Panc1 (cell line): ENCODE results near the gene USP30. TPM values are rescaled to one million over a fixed set of nuclear protein-coding genes. Genes with fewer than 3 reads are reported as not detected.

Experiments used
- ATAC-seq: fragments of 200-7000 bp; cut with Tn5 transposase; 2 replicates; pipeline ENCODE4 v1.9.1; 2020; ENCODE audit warnings: mild to moderate bottlenecking, moderate library complexity
- BruUV-seq: library from RNA; stranded (reverse); fragments of 400-500 nt; replicated peaks from 2 replicates; lab custom pipeline; 2021; lab: Mats Ljungman, UMichigan
- CTCF ChIA-PET: fragments of 300-600 bp; sonication (Branson Sonifier 250); formaldehyde crosslinking; loops from one replicate; lab custom pipeline; 2022; ENCODE audit warnings: antibody characterized with exemption; lab: Charles Lee
- POLR2A ChIA-PET: fragments of 300-600 bp; sonication (Branson Sonifier 250); formaldehyde crosslinking; loops from one replicate; lab custom pipeline; 2022; ENCODE audit warnings: antibody characterized with exemption; lab: Charles Lee
- DNase-seq: peaks from one replicate; pipeline ENCODE4 v3.0.0-alpha.2; 2010; ENCODE audit warnings: low read depth, low spot score
- H3K27ac ChIP-seq: 2 replicates; pipeline ENCODE4 v1.5.1; 2011; ENCODE audit warnings: mild to moderate bottlenecking, low read length, inconsistent platforms
- H3K27me3 ChIP-seq: fragments of 200-500 bp; sonication (Bioruptor generic); 2 replicates; pipeline ENCODE4 v1.6.0; 2014; ENCODE audit warnings: low read length, inconsistent platforms; ENCODE audit not compliant: control insufficient read depth, insufficient read depth
- H3K36me3 ChIP-seq: fragments of 200-500 bp; sonication (Bioruptor generic); 2 replicates; pipeline ENCODE4 v1.5.1; 2014; ENCODE audit warnings: inconsistent platforms, mild to moderate bottlenecking, low read length, moderate library complexity; ENCODE audit not compliant: control insufficient read depth, insufficient read depth
- H3K4me1 ChIP-seq: 2 replicates; pipeline ENCODE4 v1.5.1; 2011; ENCODE audit warnings: inconsistent platforms, mild to moderate bottlenecking, low read length, moderate library complexity; ENCODE audit not compliant: control insufficient read depth, insufficient read depth
- H3K4me3 ChIP-seq, 2 experiments: 2 replicates each; pipeline ENCODE4 v1.5.1; 2011 to 2012; ENCODE audit warnings: low read depth in 2 of 2, low read length in 2 of 2, mild to moderate bottlenecking in 2 of 2, inconsistent platforms in 1 of 2, moderate library complexity in 1 of 2
- H3K9me3 ChIP-seq: fragments of 200-500 bp; sonication (Bioruptor generic); 2 replicates; pipeline ENCODE4 v1.5.1; 2014; ENCODE audit warnings: low read depth, mild to moderate bottlenecking, inconsistent platforms, low read length, moderate library complexity; ENCODE audit not compliant: control insufficient read depth, insufficient read depth
- CTCF ChIP-seq: fragments of 450-650 bp; IDR thresholded peaks from 2 replicates; pipeline ENCODE4 v1.5.1; 2017; ENCODE audit warnings: mild to moderate bottlenecking
- POLR2AphosphoS5 ChIP-seq: IDR thresholded peaks from 2 replicates; pipeline ENCODE4 v1.6.1; 2012; ENCODE audit warnings: mild to moderate bottlenecking, low read depth, low read length, moderate library complexity
- SIN3A ChIP-seq: IDR thresholded peaks from 2 replicates; pipeline ENCODE4 v1.6.1; 2012; ENCODE audit warnings: low read depth, mild to moderate bottlenecking, low read length, moderate library complexity, borderline replicate concordance; ENCODE audit not compliant: insufficient read depth
- TCF7L2 ChIP-seq: IDR thresholded peaks from 2 replicates; pipeline ENCODE4 v1.6.1; 2011; ENCODE audit warnings: mild to moderate bottlenecking, low read depth, low read length, inconsistent platforms
- in situ Hi-C: cut with HindIII; loops from 2 replicates; pipeline ENCODE4 v1.10.0; 2016; ENCODE audit warnings: low sequenced_read_pairs, low pct_unique_long_range_greater_than_20kb
- intact Hi-C: fragments of 100-400 bp; cut with micrococcal nuclease; formaldehyde crosslinking; loops from one replicate; pipeline ENCODE4 v1.10.0; 2022; ENCODE audit not compliant: unreplicated experiment
- total RNA-seq: library from RNA; stranded (reverse); gene quantifications from one replicate; pipeline ENCODE4 v1.2.1, GENCODE V29; 2021; ENCODE audit not compliant: unreplicated experiment
- TF ChIP-seq, protein P1 (sequence below), 2 experiments: IDR thresholded peaks; 2 replicates each; pipeline ENCODE4 v1.6.1; 2011 to 2012; ENCODE audit warnings: low read depth in 2 of 2, control low read depth in 1 of 2, low read length in 1 of 2, mild to moderate bottlenecking in 1 of 2, moderate library complexity in 1 of 2; ENCODE audit not compliant: insufficient read depth in 1 of 2

USP30 gene
- total RNA-seq, 1 experiment from 2014 or later, result 5.7 TPM

DNA sequence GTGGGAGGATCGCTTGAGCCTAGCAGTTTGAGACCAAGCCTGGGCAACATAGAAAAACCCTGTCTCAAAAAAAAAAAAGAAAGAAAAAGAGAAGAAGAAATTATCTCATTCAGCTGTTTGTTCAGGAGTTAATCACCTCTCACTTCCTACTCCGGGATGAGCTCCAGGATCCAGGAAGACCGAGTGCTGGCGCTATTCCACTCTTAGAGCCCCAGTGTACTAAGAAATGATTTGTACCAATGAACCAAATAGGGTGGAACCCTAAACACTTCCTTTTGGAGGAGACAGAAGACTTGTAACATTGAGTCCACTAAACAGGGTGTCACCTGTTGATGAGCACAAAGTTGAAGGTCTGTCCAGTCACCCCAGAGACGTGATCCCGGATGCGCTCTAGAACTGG lies 37.3 kb downstream of the USP30 start:
- ChIA-PET CTCF (no interaction called here), POLR2A (no interaction called here)
- BruUV-seq, result no TSS peak
- intact Hi-C loops (loop anchor here (5.0 to 10.0 kb wide), 4 partner anchors 135 to 527 kb away; partner anchors contain the start of genes DAO, ISCU, SART3 and SSH1), in situ Hi-C loops (no loop called here)
- no peak for DNase-seq
- Histone ChIP-seq H3K9me3 (no peaks in the 10 kb centered on the region), H3K27ac (no peak overlapping the region), H3K36me3 (peaks cover 8% of the 10 kb centered on the region), H3K27me3 (no peaks in the 10 kb centered on the region), H3K4me1 (peaks cover 18% of the 10 kb centered on the region), H3K4me3 (no peak overlapping the region)
- no peak for ATAC-seq
- TF ChIP-seq TCF7L2, result no peak
- no peak for TF ChIP-seq POLR2AphosphoS5
- no peak for TF ChIP-seq CTCF
- TF ChIP-seq, protein P1, sequence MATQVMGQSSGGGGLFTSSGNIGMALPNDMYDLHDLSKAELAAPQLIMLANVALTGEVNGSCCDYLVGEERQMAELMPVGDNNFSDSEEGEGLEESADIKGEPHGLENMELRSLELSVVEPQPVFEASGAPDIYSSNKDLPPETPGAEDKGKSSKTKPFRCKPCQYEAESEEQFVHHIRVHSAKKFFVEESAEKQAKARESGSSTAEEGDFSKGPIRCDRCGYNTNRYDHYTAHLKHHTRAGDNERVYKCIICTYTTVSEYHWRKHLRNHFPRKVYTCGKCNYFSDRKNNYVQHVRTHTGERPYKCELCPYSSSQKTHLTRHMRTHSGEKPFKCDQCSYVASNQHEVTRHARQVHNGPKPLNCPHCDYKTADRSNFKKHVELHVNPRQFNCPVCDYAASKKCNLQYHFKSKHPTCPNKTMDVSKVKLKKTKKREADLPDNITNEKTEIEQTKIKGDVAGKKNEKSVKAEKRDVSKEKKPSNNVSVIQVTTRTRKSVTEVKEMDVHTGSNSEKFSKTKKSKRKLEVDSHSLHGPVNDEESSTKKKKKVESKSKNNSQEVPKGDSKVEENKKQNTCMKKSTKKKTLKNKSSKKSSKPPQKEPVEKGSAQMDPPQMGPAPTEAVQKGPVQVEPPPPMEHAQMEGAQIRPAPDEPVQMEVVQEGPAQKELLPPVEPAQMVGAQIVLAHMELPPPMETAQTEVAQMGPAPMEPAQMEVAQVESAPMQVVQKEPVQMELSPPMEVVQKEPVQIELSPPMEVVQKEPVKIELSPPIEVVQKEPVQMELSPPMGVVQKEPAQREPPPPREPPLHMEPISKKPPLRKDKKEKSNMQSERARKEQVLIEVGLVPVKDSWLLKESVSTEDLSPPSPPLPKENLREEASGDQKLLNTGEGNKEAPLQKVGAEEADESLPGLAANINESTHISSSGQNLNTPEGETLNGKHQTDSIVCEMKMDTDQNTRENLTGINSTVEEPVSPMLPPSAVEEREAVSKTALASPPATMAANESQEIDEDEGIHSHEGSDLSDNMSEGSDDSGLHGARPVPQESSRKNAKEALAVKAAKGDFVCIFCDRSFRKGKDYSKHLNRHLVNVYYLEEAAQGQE (IDR thresholded peaks at IDR 0.05; ENCODE audit: insufficient read depth in 1 of 2, low read depth in 2 of 2, low read length in 1 of 2), result no peak
- no peak for TF ChIP-seq SIN3A

DNA sequence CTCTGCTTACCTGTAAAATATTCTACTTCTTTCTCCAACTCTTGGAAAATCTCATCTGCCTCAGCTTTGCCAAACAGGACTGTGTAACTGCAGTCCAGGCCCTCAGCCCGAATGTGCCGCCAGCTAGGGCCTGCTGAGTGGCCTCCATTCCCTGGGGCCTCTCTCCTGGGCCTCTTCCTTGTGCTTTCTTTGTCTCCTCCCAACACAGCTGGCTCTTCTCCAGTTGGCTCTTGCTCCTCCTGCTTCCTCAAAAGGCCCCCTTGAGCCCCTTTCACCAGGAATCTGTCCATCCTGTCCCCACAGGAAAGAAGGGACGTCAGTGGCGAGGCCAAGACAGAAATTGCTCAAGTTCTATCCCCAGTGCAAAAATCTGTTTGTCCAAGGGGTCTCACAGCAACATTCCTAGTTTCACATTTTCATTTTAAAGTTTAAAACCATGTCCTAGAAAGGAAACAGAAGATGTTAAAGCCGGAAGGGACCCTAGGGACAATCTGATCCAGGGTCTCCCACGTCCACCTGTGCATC lies 40.2 kb downstream of the USP30 start:
- CTCF ChIA-PET, result interaction anchor here (0.5 to 0.7 kb wide), 3 partner anchors 69 to 269 kb away, joined by 3 read pairs; no protein-coding TSS in a partner anchor
- H3K4me3 ChIP-seq, result peak overlapping the region; percentile 64 to 85
- ATAC-seq, result no peak
- no peak for DNase-seq
- intact Hi-C loops, result loop anchor here (5.0 to 10.0 kb wide), 3 partner anchors 138 to 530 kb away; partner anchors contain the start of genes ISCU, SART3 and SSH1
- POLR2A ChIA-PET, result no interaction called here
- H3K27ac ChIP-seq, result peak overlapping the region; percentile 97
- BruUV-seq, result no TSS peak
- H3K9me3 ChIP-seq, result no peaks in the 10 kb centered on the region
- in situ Hi-C loops, result no loop called here
- H3K4me1 ChIP-seq, result peaks cover 18% of the 10 kb centered on the region
- TF ChIP-seq SIN3A, result no peak
- TF ChIP-seq, protein P1 (IDR thresholded peaks at IDR 0.05; ENCODE audit: insufficient read depth in 1 of 2, low read depth in 2 of 2, low read length in 1 of 2), result no peak
- TF ChIP-seq POLR2AphosphoS5, result no peak
- TF ChIP-seq TCF7L2, result no peak
- no peak for TF ChIP-seq CTCF
- H3K27me3 ChIP-seq, result no peaks in the 10 kb centered on the region
- H3K36me3 ChIP-seq, result peaks cover 5% of the 10 kb centered on the region
